B cell (primary cell): ENCODE measurements around the gene CEACAM21. TPM values are rescaled to one million over a fixed set of nuclear protein-coding genes. Genes with fewer than 3 reads are reported as not detected.

Source experiments
- ATAC-seq: fragments of 200-7000 bp; cut with Tn5 transposase; one replicate; pipeline ENCODE4 v1.10.0; 2021; ENCODE audit warnings: low read depth, mild to moderate bottlenecking, moderate number of reproducible peaks, moderate library complexity
- CTCF ChIA-PET: fragments of 350-600 bp; sonication (Branson Sonifier 250); formaldehyde crosslinking; loops from one replicate; lab custom pipeline; 2021; ENCODE audit warnings: antibody characterized with exemption, inconsistent platforms; lab: Charles Lee
- POLR2A ChIA-PET: fragments of 350-600 bp; sonication (Branson Sonifier 250); formaldehyde crosslinking; loops from one replicate; lab custom pipeline; 2021; ENCODE audit warnings: antibody characterized with exemption; lab: Charles Lee
- DNase-seq: peaks from one replicate; pipeline ENCODE4 v3.0.0; 2013
- H2AFZ ChIP-seq: 2 replicates; pipeline ENCODE4 v1.6.1; 2012; ENCODE audit warnings: mild to moderate bottlenecking, low read depth, low read length; ENCODE audit not compliant: insufficient read depth, poor library complexity, severe bottlenecking
- H3K27ac ChIP-seq, 2 donors: 1 replicate in 1 of 2; 2 replicates in 1 of 2; pipeline ENCODE4 v1.5.1; 2012 to 2013; ENCODE audit warnings: low read length in 2 of 2, mild to moderate bottlenecking in 2 of 2, moderate library complexity in 1 of 2
- H3K27me3 ChIP-seq, 4 experiments: fragments of 200-600 bp in 1 of 4; sonication (generic) in 1 of 4; replicated peaks in 1 of 4; 1 replicate in 2 of 4; 2 replicates in 2 of 4; pipeline versions ENCODE4 v1.6.1 to v1.7.0; 2013 to 2016; ENCODE audit warnings: low read length in 3 of 4, mild to moderate bottlenecking in 2 of 4, mixed read lengths in 1 of 4, moderate library complexity in 1 of 4; ENCODE audit not compliant: insufficient read depth in 4 of 4, control insufficient read depth in 3 of 4; ENCODE audit errors: control extremely low read depth in 1 of 4
- H3K36me3 ChIP-seq, 2 experiments: replicated peaks in 1 of 2; 1 replicate in 1 of 2; 2 replicates in 1 of 2; pipeline versions ENCODE4 v1.6.1 to v1.7.1; 2013; ENCODE audit warnings: low read length in 1 of 2; ENCODE audit not compliant: insufficient read depth in 2 of 2, control insufficient read depth in 1 of 2; ENCODE audit errors: control extremely low read depth in 1 of 2, extremely low read depth in 1 of 2
- H3K4me1 ChIP-seq, 2 donors: fragments of 200-600 bp in 1 of 2; sonication (generic) in 1 of 2; 1 replicate in 1 of 2; 2 replicates in 1 of 2; pipeline versions ENCODE4 v1.5.1 to v1.6.1; 2013 to 2017; ENCODE audit warnings: low read length in 2 of 2; ENCODE audit not compliant: control insufficient read depth in 2 of 2, insufficient read depth in 2 of 2
- H3K4me2 ChIP-seq: replicated peaks from 2 replicates; pipeline ENCODE3; 2012; ENCODE audit warnings: mild to moderate bottlenecking, low read depth, low read length; ENCODE audit not compliant: poor library complexity, severe bottlenecking
- H3K4me3 ChIP-seq, 5 experiments: fragments of 200-600 bp in 1 of 5; sonication (generic) in 1 of 5; 1 replicate in 3 of 5; 2 replicates in 2 of 5; pipeline versions ENCODE4 v1.5.1 to v1.7.0; 2011 to 2016; ENCODE audit warnings: low read length in 4 of 5, mild to moderate bottlenecking in 4 of 5, low read depth in 2 of 5, control low read depth in 1 of 5, moderate library complexity in 1 of 5; ENCODE audit not compliant: insufficient read depth in 1 of 5; ENCODE audit errors: control extremely low read depth in 1 of 5, extremely low read depth in 1 of 5
- H3K79me2 ChIP-seq: fragments of 200-600 bp; sonication (generic); one replicate; pipeline ENCODE4 v1.6.0; 2016; ENCODE audit warnings: low read length; ENCODE audit not compliant: control insufficient read depth, insufficient read depth
- H3K9ac ChIP-seq: fragments of 200-600 bp; sonication (generic); 2 replicates; pipeline ENCODE4 v1.6.1; 2017; ENCODE audit warnings: mild to moderate bottlenecking, low read length, moderate library complexity
- H3K9me3 ChIP-seq, 3 donors: one replicate each; pipeline versions ENCODE4 v1.6.1 to v1.7.1; 2013; ENCODE audit warnings: low read length in 2 of 3; ENCODE audit not compliant: control insufficient read depth in 2 of 3, insufficient read depth in 1 of 3; ENCODE audit errors: control extremely low read depth in 1 of 3
- H4K20me1 ChIP-seq: 2 replicates; pipeline ENCODE4 v1.6.0; 2012; ENCODE audit warnings: mild to moderate bottlenecking, low read length; ENCODE audit not compliant: insufficient read depth, control insufficient read depth, poor library complexity, severe bottlenecking
- H3K27ac Mint-ChIP-seq: one replicate; pipeline ENCODE4 v1.8.0; 2021; ENCODE audit warnings: mixed read lengths
- H3K27me3 Mint-ChIP-seq: one replicate; pipeline ENCODE4 v1.8.0; 2021; ENCODE audit warnings: mixed read lengths
- H3K4me1 Mint-ChIP-seq: one replicate; pipeline ENCODE4 v1.8.0; 2021; ENCODE audit warnings: mixed read lengths
- H3K4me3 Mint-ChIP-seq: one replicate; pipeline ENCODE4 v1.8.0; 2021; ENCODE audit warnings: mixed read lengths
- H3K9me3 Mint-ChIP-seq: one replicate; pipeline ENCODE4 v1.8.0; 2022; ENCODE audit warnings: mixed read lengths; ENCODE audit not compliant: insufficient read depth
- EZH2 ChIP-seq: IDR thresholded peaks from 2 replicates; pipeline ENCODE4 v1.6.1; 2012; ENCODE audit warnings: borderline replicate concordance, low read depth, mild to moderate bottlenecking, moderate library complexity, low read length; ENCODE audit not compliant: insufficient read depth, poor library complexity, severe bottlenecking
- WGBS: methylation state at CpG from one replicate; pipeline ENCODE4 v1.1.5; 2013; ENCODE audit warnings: missing lambda C conversion rate; ENCODE audit not compliant: insufficient coverage; 5-methylcytosine and 5-hydroxymethylcytosine counted together
- intact Hi-C: fragments of 100-400 bp; cut with micrococcal nuclease; formaldehyde crosslinking; loops from one replicate; pipeline ENCODE4 v1.10.0; 2022
- polyA plus RNA-seq: library from polyadenylated mRNA; depleted of rRNA; stranded (reverse); fragments of >200 nt; gene quantifications from 2 replicates; pipeline ENCODE4 v1.2.3, GENCODE V29; 2012
- total RNA-seq, 2 donors: library from RNA; stranded (reverse); fragments of 120-200 nt in 1 of 2; gene quantifications; 1 replicate in 1 of 2; 2 replicates in 1 of 2; pipeline versions ENCODE4 v1.2.3 to v1.2.4, GENCODE V29; 2013 to 2022
- TF ChIP-seq, protein P1 (sequence below): fragments of 200-600 bp; IDR thresholded peaks from one replicate; pipeline ENCODE4 v1.8.0; 2022; ENCODE audit warnings: antibody characterized with exemption, mild to moderate bottlenecking

Gene CEACAM21
- total and polyA plus RNA-seq, 2 donors (not counting 1 experiment from before 2014, with no cell fraction given) = 18.9 to 27.3 TPM

DNA sequence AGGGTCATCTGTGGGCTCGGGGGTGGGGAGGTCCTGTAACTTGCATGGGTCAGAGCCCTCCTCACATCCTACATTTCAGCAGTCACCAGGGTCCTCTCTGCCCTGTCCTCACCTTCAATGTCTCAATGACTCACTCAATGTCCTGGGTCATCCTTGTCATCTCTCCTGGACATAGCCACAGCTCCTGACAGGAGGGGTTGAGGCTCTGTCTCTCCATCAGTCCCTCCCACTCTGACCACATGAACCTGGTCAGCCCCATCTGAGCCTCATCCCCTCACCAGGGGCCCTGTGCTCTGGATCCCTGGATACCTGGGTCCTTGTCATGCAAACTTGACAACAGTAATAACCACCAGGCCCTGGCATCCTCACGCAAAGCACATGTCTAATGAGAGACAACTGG is 13.4 kb downstream of the CEACAM21 start:
- ChIA-PET POLR2A (no interaction called here), CTCF (interaction anchor here (2.1 kb wide), 1 partner anchor 7 kb away, joined by 8 read pairs; no protein-coding TSS in a partner anchor)
- Histone ChIP-seq H2AFZ (no peak overlapping the region), H3K9me3 (no peaks in the 10 kb centered on the region), H3K27ac (no peak overlapping the region), H3K4me2 (no peak overlapping the region), H3K27me3 (peaks cover 0 to 10% (median 1%) of the 10 kb centered on the region in 4 experiments), H3K79me2 (no peaks in the 10 kb centered on the region), H3K4me1 (no peaks in the 10 kb centered on the region), H3K4me3 (no peak overlapping the region), H3K9ac (no peak overlapping the region), H3K36me3 (peaks cover 0 to 20% of the 10 kb centered on the region in 2 experiments), H4K20me1 (no peaks in the 10 kb centered on the region)
- no peak overlapping the region for H3K27ac Mint-ChIP-seq
- no peaks in the 10 kb centered on the region for H3K4me1 Mint-ChIP-seq
- TF ChIP-seq, protein P1, sequence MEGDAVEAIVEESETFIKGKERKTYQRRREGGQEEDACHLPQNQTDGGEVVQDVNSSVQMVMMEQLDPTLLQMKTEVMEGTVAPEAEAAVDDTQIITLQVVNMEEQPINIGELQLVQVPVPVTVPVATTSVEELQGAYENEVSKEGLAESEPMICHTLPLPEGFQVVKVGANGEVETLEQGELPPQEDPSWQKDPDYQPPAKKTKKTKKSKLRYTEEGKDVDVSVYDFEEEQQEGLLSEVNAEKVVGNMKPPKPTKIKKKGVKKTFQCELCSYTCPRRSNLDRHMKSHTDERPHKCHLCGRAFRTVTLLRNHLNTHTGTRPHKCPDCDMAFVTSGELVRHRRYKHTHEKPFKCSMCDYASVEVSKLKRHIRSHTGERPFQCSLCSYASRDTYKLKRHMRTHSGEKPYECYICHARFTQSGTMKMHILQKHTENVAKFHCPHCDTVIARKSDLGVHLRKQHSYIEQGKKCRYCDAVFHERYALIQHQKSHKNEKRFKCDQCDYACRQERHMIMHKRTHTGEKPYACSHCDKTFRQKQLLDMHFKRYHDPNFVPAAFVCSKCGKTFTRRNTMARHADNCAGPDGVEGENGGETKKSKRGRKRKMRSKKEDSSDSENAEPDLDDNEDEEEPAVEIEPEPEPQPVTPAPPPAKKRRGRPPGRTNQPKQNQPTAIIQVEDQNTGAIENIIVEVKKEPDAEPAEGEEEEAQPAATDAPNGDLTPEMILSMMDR = no peak
- TF ChIP-seq EZH2 = no peak
- H3K9me3 Mint-ChIP-seq = no peaks in the 10 kb centered on the region
- WGBS = 92% methylated on average over 2 of the region's 2 CpGs
- intact Hi-C loops = no loop called here
- no peak overlapping the region for H3K4me3 Mint-ChIP-seq
- DNase-seq (no peak), ATAC-seq (no peak)
- peaks cover 8% of the 10 kb centered on the region for H3K27me3 Mint-ChIP-seq

DNA sequence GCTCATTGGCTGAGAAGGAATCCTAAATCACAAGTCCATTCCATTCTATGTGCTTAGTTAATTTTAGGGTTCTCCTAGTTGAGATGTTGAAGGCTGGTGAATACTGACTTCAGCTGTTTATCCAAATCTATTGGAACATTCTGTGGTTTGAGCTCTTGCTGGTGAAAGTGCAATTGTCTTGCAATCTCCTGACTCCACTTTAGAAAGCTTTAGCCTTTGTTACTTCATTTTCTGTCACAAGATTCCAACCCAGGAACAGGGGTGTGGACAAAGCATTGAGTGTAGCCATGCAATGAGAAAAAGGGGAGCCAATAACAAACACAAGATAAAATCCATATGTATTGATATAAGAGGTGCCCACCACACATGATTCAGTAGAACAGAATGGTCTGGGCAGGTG is 15.0 kb downstream of the CEACAM21 start:
- Histone ChIP-seq H3K36me3 (peaks cover 0 to 9% of the 10 kb centered on the region in 2 experiments), H3K4me1 (peaks cover 0 to 7% of the 10 kb centered on the region in 2 donors), H3K9me3 (no peaks in the 10 kb centered on the region), H3K4me3 (no peak overlapping the region), H3K79me2 (no peaks in the 10 kb centered on the region), H3K27ac (no peak overlapping the region), H3K27me3 (peaks cover 0 to 10% (median 1%) of the 10 kb centered on the region in 4 experiments), H4K20me1 (no peaks in the 10 kb centered on the region), H3K9ac (no peak overlapping the region), H2AFZ (no peak overlapping the region), H3K4me2 (no peak overlapping the region)
- Mint-ChIP-seq H3K9me3 (no peaks in the 10 kb centered on the region), H3K27me3 (peaks cover 12% of the 10 kb centered on the region), H3K4me3 (no peak overlapping the region), H3K4me1 (peaks cover 4% of the 10 kb centered on the region), H3K27ac (no peak overlapping the region)
- ATAC-seq (no peak), DNase-seq (no peak)
- TF ChIP-seq, protein P1 = no peak
- TF ChIP-seq EZH2 = no peak
- intact Hi-C loops = no loop called here
- ChIA-PET POLR2A (no interaction called here), CTCF (interaction anchor here (1.4 to 1.5 kb wide), 2 partner anchors 15 to 142 kb away, joined by 3 to 4 read pairs; partner anchors contain the start of gene CEACAM21)
